ENCODE measurements around the gene RHO. TPM values are rescaled to one million over a fixed set of nuclear protein-coding genes. Genes with fewer than 3 reads are reported as not detected.
"Not testable (repeated sequence)": the region's sequence is repeated elsewhere in the genome, so short reads cannot be mapped to it uniquely, and the experiment has no call there.

Gene RHO
- total RNA-seq, 1 experiment from 2014 or later, result 0.05 TPM

- DNase-seq (ENCODE audit: low read depth), result not testable (repeated sequence)
These were observed 28.7 kb upstream of the RHO start for GRCh38 chr3:129499604-129500333.

- DNase-seq (ENCODE audit: low read depth), result no peak
These were observed 28.1 kb upstream of the RHO start for GRCh38 chr3:129500334-129500658.

DNA sequence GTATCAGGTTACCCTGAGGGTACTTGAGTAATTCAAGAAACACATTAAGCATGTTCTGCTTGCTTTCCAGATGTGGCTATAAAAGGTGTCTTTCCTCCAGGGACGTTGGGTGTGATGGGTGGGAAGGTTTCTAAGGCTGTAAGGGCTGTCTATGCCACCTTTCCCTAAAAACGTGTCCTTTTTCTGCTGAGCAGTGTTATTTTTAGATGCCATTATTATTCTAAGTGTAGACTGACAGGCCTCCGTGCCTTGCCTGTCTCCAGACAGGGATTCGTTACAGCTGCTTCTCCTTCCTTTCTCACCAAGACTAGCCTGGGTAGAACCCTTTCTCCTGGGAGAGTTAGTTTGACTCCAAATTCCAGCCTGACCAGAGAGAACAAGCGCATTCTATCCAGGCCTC, 26.8 kb upstream of the RHO start:
- no peak for DNase-seq (ENCODE audit: low read depth)

- no peak for DNase-seq (ENCODE audit: low read depth)
These were observed 25.6 kb upstream of the RHO start for GRCh38 chr3:129502641-129503408.

GRCh38 chr3:129503471-129504291, 24.8 kb upstream of the RHO start:
- DNase-seq (ENCODE audit: low read depth), result peak; percentile 47

GRCh38 chr3:129504471-129505100, 23.9 kb upstream of the RHO start:
- no peak for DNase-seq (ENCODE audit: low read depth)

DNA sequence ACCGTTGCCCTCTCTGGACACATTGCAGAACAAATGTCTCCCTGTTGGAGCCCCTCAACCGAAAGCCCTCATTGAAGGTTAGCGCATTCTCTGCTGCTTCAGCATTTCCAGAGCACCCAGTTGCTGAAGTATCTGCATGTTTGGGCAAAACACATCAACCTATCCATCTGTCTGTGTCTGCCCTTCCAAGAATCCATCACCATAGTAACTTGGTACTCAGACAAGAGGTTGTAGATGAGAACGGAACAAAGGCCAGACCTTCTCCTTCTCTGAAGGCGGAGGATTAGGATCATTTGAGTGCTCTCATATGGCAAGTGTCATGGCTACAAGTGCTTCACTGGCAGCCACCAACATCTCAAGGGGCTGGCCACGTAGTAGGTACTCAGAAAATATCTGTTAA, 23.1 kb upstream of the RHO start:
- no peak for DNase-seq (ENCODE audit: low read depth)

DNA sequence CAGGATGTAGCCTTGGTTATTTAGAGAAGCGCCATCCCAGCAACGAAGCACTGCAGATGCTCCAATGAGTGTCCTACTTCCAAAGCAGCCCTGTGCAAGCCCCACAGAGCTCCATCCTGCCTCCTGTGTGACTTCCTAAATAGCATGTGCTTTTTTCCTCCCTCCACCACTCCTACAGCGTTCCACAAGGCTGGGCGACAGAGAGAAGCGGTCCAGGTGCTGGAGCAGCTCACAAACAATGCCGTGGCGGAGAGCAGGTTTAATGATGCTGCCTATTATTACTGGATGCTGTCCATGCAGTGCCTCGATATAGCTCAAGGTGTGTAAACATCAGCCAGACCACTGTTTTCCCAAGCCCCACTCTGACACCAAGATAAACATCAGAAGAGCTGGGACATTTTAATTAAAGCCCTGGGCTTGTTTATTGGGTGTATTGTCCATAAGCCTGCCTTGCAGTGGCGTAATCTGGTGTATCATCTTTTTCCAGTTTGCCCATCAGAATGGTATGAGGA, 22.2 kb upstream of the RHO start:
- no peak for DNase-seq (ENCODE audit: low read depth)

DNA sequence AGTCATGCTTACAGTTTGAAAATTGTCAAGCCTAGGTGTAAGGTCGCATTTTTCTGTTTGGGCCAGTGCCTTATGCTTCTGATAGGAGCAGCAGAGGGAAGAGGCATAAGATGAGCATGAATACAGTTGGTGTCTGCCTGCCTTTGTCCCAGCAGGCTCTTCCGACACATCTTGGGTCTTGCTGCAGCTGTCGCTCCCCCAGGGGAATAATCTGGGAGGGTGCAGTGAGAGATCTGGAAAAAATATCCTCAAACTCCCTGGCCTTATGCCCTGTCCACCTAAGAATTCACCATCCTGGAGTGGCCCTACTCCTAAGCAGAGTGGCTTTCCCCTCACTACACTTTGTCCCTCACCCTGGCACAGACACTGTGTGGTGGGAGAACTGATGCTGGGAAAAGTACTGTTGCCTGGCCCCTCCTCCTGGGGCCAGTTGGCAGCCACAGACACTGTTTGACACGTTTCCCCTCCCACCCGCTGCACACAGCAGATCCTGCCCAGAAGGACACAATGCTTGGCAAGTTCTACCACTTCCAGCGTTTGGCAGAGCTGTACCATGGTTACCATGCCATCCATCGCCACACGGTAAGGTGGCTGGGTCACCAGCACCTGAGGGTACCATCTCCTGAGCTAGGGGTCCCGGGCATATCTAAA, 21.1 kb upstream of the RHO start:
- DNase-seq (ENCODE audit: low read depth), result no peak

GRCh38 chr3:129512595-129512994, 15.8 kb upstream of the RHO start:
- DNase-seq (ENCODE audit: low read depth), result no peak

DNA sequence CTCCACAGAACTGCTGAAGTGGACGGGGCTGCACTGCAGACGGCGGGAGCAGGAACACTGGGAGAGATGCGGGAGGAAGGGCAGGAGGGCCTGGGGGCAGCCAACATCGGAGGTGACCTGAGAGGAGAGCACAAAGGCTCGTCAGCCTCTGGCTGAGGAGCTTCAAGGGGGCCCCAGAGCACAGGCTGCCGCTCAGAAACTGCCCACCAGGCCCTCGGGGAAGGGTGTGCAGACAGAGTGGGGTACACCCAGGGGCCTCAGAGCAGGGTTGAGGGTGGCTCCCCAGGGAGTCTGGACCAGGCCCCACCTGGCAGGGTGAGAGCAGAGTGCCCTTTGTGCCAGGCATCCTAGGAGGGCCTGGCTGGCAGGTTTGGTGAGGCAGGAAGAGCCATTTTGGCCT, 14.7 kb upstream of the RHO start:
- DNase-seq (ENCODE audit: low read depth), result no peak

DNA sequence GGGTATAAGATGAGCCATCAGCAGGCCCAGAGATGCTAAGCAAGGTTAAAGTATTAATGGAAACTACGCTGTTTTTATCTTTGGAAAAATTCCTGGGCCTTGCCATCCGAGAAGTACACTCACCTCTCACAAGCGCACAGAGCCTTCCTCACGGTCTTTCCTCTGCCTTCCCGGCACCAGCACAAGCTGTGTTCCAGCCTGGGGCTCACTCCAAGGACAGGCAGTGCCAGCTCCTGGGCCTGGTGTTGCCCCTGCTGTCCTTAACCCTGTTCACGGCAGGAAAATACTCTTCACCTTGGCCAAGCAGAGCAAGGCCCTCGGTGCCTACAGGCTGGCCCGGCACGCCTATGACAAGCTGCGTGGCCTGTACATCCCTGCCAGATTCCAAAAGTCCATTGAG, 14.3 kb upstream of the RHO start:
- DNase-seq (ENCODE audit: low read depth), result no peak

DNA sequence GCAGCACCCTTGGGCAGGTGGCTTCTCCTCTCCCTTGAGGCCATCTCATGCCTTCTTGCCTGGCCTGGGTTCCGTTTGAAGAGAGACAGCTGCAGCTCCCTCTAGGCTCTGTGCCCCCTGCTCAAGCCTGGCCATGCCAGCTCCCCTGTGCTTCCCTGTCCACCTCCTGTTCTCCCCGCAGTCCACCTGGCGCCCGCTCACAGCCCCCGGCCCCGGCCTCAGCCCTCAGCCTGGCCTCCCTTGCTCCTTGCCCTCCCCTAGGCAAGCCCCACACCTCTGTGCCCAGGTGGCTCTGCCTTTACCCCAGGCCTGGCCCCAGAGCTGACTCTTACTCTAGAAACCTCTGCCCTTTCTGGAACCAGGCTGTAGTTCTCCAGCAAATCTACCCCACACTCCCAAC, 13.9 kb upstream of the RHO start:
- DNase-seq (ENCODE audit: low read depth), result no peak

DNA sequence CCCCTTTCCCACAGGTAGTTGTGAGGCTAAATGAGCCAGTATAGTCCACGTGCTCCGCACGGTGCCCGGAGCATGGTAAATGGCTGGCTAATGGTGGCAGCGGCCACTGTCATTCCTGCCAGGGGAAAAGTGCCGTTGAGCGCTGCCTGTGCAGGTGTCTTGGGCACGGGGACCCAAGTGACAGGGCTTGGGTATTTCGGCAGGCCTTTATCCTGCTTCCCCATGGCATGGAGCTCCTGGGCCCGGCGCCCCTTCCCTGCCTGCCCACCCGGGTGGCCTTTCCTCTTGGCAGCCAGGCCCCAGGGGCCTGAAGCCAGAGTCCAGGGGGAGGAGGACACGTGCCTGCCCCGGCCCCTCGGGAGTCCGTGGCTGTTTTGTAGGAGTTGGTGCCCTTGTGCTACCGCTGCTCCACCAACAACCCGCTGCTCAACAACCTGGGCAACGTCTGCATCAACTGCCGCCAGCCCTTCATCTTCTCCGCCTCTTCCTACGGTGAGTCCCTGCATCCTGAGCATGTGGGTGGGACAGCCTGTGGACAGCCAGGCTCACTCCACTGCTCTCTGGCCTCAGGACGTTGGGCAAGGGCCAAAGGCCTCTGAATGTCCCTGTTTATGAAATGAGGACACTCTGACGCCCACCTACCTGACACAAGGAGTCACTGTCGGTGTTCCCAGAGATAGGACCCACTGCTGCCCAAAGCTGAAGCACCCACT, 13.2 kb upstream of the RHO start:
- not testable (repeated sequence) for DNase-seq (ENCODE audit: low read depth)

DNA sequence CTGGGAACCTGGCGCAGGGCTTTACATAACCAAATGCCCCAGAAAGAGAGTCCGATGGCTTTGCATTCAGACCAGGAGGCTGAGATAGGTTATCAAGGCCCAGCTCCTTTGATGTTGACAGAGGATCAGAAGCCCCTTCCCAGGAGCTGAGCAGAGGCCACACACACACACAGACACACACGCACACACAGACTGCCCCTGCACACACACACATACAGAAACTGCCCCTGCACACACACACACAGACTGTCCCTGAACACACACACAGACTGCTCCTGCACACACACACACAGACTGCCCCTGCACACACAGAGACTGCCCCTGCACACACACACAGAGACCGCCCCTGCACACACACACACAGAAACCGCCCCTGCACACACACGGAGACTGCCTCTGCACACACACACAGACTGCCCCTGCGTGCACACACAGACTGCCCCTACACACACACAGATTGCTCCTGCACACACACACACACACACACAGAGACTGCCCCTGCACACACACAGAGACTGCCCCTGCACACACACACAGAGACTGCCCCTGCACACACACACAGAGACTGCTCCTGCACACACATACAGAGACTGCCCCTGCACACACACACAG, 12.5 kb upstream of the RHO start:
- not testable (repeated sequence) for DNase-seq (ENCODE audit: low read depth)

- no peak for DNase-seq (ENCODE audit: low read depth)
These were observed 10.9 kb upstream of the RHO start for GRCh38 chr3:129517516-129517915.

DNA sequence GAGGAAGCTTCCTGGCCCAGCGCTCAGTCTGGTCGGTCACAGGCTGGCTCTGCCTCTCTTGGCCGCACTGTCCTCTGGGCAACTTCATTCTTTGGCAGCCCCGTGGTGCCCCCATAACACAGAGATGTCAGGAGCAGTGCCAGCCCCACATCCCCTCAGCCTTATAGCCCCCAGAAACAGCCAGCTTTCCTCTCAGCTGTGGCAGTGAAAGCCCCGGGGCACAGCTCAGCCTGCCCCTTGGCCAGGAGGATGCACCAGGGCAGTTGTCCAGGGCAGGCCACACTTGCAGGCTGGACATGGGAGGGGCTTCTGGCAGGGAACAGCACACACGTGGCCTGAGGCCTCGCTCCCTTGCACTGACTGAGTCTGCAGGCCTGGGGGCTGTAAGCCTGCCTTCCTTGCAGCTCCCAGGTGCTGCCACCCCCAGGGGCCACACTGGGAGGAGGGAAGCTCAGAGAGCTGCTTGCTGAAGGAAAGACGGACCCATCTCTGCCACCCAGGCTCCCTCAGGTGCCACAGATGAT, 10.3 kb upstream of the RHO start:
- DNase-seq (ENCODE audit: low read depth), result no peak

DNA sequence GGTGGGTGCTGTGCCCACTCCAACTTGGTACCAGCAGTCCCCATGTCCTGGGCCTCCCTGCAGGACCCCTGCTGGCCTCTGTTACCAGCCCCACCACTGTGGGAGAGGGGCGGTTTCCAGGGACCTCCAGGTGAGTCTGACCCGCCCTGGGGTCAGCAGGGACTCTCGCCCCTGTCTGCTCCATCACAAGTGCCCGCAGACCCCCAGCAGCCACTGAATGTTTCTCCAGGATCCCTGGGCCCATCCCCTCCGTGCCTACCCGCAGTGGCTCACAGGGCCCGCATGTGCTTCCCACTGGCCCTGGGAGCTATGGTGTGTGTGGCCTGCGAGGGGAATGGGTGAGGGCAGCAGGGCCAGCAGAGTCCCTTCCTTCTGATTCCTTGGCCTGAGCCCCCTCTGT, 9.9 kb upstream of the RHO start:
- no peak for DNase-seq (ENCODE audit: low read depth)

DNA sequence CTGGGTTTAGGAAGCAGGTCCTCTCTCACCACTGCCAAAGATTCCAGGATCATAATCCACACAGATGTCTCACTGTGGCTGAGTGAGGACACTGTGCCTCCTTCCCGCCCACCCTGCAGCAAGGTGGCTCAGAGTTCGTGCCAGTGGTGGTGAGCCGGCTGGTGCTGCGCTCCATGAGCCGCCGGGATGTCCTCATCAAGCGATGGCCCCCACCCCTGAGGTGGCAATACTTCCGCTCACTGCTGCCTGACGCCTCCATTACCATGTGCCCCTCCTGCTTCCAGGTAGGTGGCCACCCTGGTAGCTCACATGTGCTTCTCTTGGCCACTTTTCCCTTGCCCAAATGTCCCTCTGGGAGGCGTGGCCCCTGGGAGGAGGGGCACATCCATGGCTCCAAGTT, 9.0 kb upstream of the RHO start:
- DNase-seq (ENCODE audit: low read depth), result no peak

All from M059J (cell line).